Cardiac atrium fibroblast (primary cell): ENCODE measurements around the gene GPR78. TPM values are rescaled to one million over a fixed set of nuclear protein-coding genes. Genes with fewer than 3 reads are reported as not detected.

Experiments used
- total RNA-seq: library from RNA; depleted of rRNA; stranded (reverse); fragments of >200 nt; gene quantifications from 2 replicates; pipeline ENCODE4 v1.2.3, GENCODE V29; 2015

GPR78 gene
- 0.36 TPM in 1 of 2 replicates, not detected in the other for total RNA-seq

GRCh38 chr4:8580321-8581093, at the start of gene GPR78:
Gene GPR78 (plus strand): TSS chr4:8580392. CDS start chr4:8580983, 591 bp downstream.

GRCh38 chr4:8592366-8593263, 12.4 kb downstream of the GPR78 start, which contains the start of gene CPZ:
Gene CPZ (plus strand): TSS chr4:8592765. CDS start chr4:8592834, 69 bp downstream.

Other genes starting within 250 kb of the GPR78 start
- gene ACOX3, start 139.7 kb upstream of the GPR78 start, total RNA-seq, result 28.7 and 49.6 TPM in 2 replicates
- gene TRMT44, start 139.6 kb upstream of the GPR78 start, total RNA-seq, result 9.2 and 17.0 TPM in 2 replicates
- gene CPZ, start 12.4 kb downstream of the GPR78 start, total RNA-seq, result 6.5 and 6.9 TPM in 2 replicates